Measurements from ENCODE around the gene PHF23.

Gene PHF23

GRCh38 chr17:7237761-7238419 lies 1.4 kb downstream of the PHF23 start:
- no peak for DNase-seq

GRCh38 chr17:7237266-7237760 lies 1.9 kb downstream of the PHF23 start:
- no peak for DNase-seq

GRCh38 chr17:7236808-7237207 lies 2.4 kb downstream of the PHF23 start:
- no peak for DNase-seq

GRCh38 chr17:7235693-7236665 lies 3.3 kb downstream of the PHF23 start:
- no peak for DNase-seq

- DNase-seq = peak; percentile 53 to 68
Observed at GRCh38 chr17:7234083-7234951, 4.9 kb downstream of the PHF23 start, which contains the start of gene DVL2. TSS of gene DVL2 (minus strand) at chr17:7234517. CDS start at chr17:7234262, 255 bp downstream.

GRCh38 chr17:7233701-7234082 lies 5.6 kb downstream of the PHF23 start:
- no peak for DNase-seq

GRCh38 chr17:7232114-7232513 lies 7.1 kb downstream of the PHF23 start:
- DNase-seq = no peak

- no peak for DNase-seq
Observed at GRCh38 chr17:7229504-7229903, 9.8 kb downstream of the PHF23 start.

GRCh38 chr17:7228920-7229319 lies 10.3 kb downstream of the PHF23 start:
- DNase-seq = no peak

GRCh38 chr17:7226721-7227710 lies 12.2 kb downstream of the PHF23 start:
- DNase-seq = no peak

GRCh38 chr17:7225711-7226331 lies 13.4 kb downstream of the PHF23 start:
- no peak for DNase-seq

GRCh38 chr17:7224661-7225111 lies 14.6 kb downstream of the PHF23 start:
- no peak for DNase-seq

- no peak for DNase-seq
Observed at GRCh38 chr17:7224110-7224509, 15.1 kb downstream of the PHF23 start.

GRCh38 chr17:7223375-7223774 lies 15.9 kb downstream of the PHF23 start:
- no peak for DNase-seq

GRCh38 chr17:7222972-7223292 lies 16.3 kb downstream of the PHF23 start:
- no peak for DNase-seq

- DNase-seq = no peak
Observed at GRCh38 chr17:7222093-7222971, 16.9 kb downstream of the PHF23 start.

- no peak for DNase-seq
Observed at GRCh38 chr17:7221278-7222092, 17.8 kb downstream of the PHF23 start.

GRCh38 chr17:7220593-7221277 lies 18.5 kb downstream of the PHF23 start:
- no peak for DNase-seq

Data from NCI-H187 (cell line).